NAMALWA (cell line): Measurements from ENCODE around the gene FAM72A.
"Not testable (repeated sequence)": the region's sequence is repeated elsewhere in the genome, so short reads cannot be mapped to it uniquely, and the experiment has no call there.

Source experiments
- DNase-seq: peaks from one replicate; pipeline ENCODE4 v3.0.0-alpha.2; 2015; ENCODE audit warnings: low spot score

Gene FAM72A

DNA sequence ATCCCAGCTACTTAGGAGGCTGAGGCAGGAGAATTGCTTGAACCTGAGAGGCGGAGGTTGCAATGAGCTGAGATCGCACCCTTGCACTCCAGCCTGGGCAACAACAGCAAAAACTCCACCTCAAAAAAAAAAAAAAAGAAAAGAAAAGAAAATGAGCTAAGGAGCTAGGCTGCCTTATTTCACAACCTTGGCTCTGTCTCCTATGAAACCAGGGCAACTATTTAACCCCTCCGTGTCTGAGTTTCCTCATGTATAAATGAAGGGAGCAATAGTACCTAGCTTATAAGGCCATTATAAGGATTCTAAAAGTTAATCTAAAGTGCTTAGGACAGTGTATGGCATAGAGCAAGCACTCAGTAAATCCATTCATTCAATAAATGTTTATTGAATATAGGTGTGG, 32.8 kb downstream of the FAM72A start:
- DNase-seq: not testable (repeated sequence)

DNA sequence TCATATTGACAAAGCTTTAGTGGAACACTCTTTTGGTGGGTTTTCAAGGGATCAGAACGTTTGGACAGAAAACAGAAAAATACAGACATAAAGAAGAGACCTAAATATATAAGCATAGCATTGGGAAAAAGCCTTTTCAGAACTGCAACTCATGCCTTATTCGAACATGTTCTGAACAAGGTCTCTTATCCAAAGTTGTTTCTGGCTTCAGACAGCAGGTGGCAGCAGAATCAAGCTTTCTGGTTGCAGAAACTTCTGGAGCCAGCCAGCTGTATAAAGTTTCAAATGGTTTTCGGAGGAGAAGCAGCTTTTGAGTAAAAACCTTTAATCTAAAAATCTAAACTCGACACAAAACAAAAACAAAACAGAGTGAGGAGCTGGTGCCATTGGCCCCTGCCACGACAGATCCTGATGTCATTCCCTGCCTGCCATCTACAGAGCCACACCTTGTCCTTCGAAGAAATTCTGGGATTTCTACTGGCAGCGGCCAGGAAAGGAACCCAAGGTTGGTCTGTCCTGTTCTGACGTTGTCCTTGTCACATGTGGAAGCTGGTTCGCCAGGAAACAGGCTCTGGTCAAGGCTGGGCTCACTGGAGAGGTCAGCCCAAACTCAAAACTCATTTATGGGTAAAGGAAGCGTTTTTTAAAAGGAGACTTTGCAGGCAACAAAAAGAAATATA, 35.1 kb downstream of the FAM72A start:
- DNase-seq: not testable (repeated sequence)

DNA sequence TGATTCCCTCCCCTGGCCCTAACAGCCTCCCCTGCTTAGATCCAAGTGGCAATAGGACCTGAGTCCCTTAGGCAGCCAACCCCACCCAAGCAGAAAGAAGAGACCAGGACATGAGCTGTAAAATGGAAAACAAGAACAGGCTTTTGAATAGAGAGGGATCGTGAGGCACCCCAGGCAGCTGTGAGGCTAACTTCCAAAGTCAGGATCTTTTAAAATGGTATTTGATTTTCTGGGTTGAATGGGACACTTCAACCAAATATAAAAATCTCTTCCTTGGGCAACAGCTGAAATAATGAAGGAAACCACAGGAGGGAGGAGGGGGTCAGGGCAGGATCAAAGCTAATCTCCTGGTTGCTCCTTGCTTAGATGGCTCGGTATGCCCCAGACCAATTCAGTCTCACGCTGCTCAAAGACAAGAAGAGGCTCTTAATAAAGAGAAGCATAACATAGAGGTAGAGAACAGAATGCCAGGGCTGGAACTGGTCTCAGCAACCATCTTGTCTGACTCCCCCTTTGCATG, 56.8 kb downstream of the FAM72A start:
- no peak for DNase-seq

DNA sequence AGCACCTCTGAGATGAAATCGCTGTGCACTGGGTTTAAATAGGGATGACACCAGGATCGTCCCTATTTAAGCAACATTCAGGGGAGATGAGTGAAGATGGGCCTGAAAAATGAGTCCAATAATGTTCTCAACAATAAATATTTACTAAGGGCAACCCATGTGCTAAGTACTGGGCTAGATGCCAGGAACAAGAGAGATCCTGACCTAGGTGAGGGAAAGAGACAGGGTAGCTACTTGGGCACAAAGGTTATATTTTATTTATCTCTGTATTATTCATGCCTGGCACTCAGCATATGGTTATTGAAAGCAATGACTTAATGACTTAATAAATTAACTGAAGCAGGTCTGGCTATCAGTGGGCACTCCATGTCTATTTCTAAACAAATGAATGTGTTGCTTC, 58.0 kb downstream of the FAM72A start:
- DNase-seq: no peak

DNA sequence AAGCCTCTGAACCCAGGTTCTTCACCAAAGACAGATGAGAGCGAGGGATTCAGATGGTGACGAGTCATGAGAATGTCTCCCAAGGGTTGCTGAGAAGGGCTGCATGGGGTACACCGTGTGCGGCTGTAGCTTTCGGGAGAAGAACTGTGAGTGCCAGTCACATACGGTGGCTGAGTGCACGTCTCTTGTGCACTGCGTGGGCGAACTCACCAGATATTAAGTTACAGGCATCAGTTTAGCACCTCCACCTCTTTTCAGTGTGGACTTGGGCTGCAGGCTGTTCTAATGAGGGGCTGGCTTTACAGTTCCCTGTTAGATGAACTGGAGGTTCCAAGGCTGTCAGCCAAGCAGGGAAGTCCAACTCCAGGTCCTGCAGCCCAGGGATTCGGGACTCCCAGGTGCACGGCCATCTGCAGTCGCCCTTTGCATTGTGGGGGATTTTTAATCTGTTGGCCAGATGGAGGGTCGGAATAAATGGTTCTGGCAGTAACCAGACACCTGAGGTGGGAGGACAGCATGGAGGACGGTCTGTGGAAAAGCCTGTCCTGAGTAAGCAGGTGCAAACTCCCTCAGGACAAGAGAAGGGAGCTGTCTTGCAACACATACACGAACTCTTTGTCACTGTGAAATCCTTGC, 59.0 kb downstream of the FAM72A start:
- DNase-seq: no peak

DNA sequence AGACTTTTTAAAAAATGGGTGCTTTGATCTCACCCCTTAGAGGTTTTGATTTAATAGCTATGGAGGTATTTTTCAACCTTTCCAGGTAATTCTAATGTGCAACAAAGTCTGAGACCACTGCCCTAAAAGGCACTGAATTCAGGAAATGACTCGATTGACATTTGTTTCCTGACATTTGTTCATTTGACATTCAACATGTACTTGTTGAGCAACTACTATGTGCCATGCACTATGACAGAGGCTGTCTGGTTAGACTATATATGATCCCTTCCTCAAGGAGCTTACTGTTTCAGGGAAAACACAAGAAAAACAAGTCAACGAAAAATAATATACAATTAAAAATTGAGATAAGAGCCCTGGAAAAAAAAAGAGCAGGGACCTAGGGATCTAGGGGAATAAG, 59.9 kb downstream of the FAM72A start:
- DNase-seq: no peak

DNA sequence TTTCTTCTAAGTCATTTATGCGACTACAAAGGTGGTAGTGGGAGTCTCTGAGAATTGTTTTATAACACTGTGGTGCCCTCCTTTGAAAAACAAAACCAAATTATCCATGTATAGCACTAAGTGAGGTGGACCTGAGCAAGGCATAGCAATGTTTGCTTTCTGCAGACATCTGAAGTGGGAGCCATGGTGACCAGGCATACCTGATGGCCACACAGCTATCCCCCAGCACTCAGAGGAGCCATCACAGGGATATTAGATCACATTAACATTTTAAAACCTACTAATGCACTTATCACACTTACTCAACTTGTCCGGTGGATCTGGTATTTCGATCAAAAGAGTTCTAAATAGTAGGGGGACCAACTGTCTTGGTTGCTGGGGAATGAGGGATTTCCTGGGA, 60.6 kb downstream of the FAM72A start:
- DNase-seq: no peak

DNA sequence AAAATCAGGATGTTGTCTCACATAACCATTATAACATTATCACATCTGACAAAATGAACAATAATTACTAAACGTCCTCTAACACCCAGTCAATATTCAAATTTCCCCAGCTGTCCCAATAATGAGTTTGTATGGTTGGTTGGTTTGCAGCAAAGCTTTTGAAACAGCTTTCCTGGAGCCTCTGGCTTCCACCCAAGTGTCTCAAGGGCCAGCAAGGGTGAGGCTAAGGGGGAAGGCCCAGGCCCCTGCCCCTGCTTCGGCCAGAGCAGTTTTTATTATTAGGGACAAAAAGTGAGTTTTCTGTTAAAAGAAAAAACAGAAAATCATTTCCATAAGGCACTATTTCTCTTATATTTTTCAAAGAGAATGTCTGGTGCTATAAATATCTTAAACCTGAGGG, 66.4 kb downstream of the FAM72A start:
- DNase-seq: no peak
